Measurements from ENCODE around the gene RHOF. TPM values are rescaled to one million over a fixed set of nuclear protein-coding genes. Genes with fewer than 3 reads are reported as not detected.

Gene RHOF
- 2.3 and 2.5 TPM in 2 replicates for total RNA-seq

- no peak for DNase-seq (ENCODE audit: low read depth in 2 of 2)
Observed at GRCh38 chr12:121793440-121793837, at the start of gene RHOF. Gene RHOF, minus strand, starts transcription at chr12:121793688. Its CDS starts 55 bp downstream, at chr12:121793633.

DNA sequence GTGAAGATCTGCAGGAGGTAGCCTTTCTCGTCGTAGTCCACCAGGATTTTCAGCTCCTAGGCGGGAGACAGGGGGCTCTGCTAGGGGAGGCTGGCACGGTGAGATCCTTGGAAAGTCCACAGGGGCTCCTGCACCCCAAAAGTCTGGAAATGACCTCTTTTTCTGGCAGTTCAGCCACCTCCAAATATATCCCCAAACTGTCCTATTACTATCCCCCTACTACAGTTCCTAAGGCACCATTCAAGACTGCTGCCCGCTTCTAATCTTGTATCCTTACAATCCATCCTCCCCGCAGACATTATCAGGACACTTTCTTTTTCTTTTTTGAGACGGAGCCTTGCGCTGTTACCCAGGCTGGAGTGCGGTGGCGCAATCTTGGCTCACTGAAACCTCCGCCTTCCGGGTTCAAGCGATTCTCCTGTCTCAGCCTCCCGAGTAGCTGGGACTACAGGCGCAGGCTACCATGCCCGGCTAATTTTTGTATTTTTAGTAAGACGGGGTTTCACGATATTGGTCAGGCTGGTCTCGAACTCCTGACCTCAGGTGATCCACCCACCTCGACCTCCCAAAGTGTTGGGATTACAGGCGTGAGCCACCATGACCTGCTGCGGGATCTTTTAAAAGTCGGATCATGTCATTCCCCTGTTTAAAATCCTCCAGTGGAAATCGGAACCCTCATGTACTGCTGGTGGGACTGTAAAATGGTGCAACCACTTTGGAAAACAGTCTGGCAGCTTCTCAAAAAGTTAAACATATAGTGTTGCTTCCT lies 46.7 kb upstream of the RHOF start:
- DNase-seq (ENCODE audit: low read depth in 2 of 2), result no peak

DNA sequence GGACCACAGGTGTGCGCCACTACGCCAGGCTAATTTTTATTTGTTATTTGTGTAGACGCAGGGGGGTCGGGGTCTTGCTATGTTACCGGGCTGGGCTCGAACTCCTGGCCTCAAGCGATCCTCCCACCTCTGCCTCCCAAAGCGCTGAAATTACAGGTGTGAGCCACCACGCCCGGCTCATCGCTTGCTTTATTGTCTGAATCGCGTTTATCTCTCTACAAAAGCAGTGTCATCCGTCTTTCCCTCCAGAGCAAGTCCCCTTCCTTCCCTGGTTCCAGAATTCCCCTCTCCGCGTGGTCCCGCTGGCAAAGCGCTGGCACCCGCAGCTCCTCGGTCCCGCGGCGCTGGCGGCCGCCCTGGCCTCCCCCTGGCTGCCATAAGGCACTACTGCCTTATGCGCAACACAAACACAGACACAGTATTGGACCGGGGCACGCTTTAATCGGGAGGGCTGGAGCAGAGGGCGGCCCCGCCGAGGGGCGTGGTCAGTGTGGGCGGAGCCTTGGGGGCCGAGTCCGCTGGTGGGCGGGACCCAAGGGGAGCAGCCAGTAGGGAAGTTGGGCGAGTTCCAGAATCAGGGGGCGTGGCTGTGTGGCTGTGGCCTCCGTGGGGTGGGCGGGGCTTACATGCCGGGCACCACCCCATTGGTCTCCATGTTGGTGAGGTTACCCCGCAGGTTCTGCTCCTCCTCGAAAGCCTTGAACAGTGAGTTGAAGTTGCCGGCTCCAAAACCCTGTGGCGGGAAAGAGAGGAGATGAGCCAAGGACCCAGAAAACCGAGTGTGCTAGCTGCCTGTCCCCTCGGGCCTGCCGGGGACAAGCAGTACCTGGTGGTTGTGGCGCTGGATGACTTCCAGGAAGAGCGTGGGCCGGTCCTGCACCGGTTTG lies 45.9 kb upstream of the RHOF start:
- peak; percentile 94 to 98 for DNase-seq (ENCODE audit: low read depth in 2 of 2)

- DNase-seq (ENCODE audit: low read depth in 2 of 2), result no peak
Observed at GRCh38 chr12:121838126-121838525, 44.6 kb upstream of the RHOF start.

DNA sequence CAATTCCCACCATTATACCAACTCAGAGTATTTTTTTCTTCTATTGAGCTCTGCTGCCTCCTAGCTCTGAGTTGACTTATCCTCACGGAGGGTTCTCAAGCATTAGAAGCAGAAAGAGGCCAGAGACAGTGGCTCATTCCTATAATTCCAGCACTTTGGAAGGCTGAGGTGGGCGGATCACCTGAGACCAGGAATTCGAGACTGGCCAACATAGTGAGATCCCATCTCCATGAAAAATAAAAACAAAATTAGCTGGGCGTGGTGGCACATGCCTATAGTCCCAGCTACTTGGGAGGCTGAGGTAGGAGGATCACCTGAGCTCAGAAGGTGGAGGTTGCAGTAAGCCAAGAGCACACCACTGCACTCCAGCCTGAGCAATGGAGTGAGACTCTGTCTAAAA lies 44.2 kb upstream of the RHOF start:
- DNase-seq (ENCODE audit: low read depth in 2 of 2), result no peak

GRCh38 chr12:121831571-121832245 lies 38.2 kb upstream of the RHOF start:
- DNase-seq (ENCODE audit: low read depth in 2 of 2), result no peak

DNA sequence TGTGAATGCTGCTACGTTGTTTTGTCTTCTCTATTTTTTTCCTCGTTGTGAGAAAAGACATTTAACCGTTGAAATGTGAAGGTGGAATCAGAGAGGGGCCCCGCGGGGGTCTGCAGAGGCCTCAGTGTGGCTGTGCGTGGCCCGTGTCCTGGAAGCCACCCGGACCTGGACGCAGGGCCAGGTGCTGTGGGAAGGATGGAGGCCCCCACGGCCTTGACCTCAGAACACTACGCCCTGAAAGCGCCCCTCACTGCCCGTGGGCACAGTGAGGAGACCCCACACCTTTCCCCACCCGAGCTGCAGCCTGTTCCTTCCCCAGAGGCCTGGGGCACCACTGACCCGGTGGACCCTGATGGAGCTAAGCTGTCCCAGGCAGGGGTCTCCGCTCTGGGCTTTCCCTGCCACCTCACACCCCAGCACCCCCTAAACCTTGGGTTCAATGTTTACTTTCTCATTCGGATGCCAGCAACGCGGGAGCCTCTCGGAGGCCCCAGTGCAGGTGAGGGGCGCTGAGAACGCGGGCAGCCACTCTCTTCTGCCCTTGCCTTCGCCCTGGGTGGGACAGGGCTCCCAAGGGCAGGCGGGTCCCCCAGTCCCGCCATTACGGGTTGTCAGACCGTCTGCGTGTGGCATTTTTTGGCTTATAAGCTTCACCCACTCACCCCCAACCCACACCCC lies 37.2 kb upstream of the RHOF start:
- DNase-seq (ENCODE audit: low read depth in 2 of 2), result no peak

DNA sequence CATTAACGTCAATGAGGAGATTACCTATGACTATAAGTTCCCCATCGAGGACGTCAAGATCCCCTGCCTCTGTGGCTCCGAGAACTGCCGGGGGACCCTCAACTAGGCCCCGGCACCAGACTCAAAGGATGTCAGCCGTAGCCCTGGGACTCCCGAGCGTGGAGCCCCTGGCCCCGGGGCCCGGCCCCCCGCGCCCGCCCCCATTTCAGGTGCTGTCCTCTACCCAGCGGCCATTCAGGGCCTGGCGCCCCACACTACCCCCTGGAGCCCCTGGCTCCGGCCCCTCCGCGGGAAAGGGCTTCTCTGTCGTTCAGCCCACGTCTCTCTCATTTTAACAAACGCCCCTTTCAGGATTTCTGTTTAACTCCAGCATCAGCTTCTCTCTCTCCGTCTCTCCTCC lies 36.6 kb upstream of the RHOF start:
- no peak for DNase-seq (ENCODE audit: low read depth in 2 of 2)

DNA sequence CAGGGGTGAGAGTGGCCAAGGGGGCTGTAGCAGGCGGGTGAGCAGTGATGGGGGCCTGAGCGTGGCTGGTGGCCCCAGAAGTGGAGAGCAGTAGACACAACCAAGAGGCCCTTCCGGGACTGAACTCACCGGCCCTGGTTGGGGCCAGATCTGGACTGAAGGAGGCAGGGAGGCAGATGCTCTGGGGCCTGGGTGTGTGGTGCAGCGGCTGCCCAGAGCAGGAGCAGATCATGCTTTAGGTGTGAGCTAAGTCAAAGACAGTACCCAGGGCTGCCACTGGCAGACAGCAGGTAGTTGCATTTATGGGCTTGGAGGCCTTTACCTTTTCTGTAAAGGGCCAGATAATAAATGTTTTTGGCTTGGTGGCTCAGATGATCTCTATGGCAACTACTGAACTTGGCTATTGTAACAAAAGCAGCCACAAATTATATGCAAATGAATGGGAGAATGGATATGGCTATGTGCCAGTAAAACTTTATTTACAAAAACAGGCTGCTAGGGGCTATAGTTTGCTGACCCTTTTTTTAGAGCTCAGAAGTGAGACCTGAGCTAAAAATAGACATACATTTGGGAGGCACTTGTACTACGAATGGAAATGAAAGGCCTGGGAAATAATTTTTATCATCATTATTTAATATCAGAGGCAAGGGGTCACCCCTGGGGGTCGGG lies 35.9 kb upstream of the RHOF start:
- no peak for DNase-seq (ENCODE audit: low read depth in 2 of 2)

DNA sequence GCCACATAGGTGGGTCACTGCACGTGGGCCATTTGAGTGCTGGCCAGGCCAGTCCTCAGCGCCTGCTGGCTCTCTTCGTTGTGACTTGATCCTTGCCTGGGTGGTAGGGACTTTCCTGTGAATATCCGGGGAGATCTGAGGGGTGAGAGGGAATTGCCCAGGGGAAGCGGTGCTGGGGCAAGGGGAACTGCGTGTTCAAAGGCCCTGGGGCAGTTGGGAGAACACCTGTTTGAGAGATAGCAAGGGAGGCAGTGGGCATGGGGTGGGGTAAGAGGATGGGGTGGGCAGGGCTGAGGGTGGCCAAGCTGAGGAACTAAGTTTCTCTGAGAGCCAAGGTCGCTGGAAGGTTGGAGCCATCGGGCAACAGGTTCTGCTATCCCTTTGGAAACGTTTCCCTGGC lies 35.3 kb upstream of the RHOF start:
- no peak for DNase-seq (ENCODE audit: low read depth in 2 of 2)

- DNase-seq (ENCODE audit: low read depth in 2 of 2), result no peak
Observed at GRCh38 chr12:121828306-121828705, 34.8 kb upstream of the RHOF start.

DNA sequence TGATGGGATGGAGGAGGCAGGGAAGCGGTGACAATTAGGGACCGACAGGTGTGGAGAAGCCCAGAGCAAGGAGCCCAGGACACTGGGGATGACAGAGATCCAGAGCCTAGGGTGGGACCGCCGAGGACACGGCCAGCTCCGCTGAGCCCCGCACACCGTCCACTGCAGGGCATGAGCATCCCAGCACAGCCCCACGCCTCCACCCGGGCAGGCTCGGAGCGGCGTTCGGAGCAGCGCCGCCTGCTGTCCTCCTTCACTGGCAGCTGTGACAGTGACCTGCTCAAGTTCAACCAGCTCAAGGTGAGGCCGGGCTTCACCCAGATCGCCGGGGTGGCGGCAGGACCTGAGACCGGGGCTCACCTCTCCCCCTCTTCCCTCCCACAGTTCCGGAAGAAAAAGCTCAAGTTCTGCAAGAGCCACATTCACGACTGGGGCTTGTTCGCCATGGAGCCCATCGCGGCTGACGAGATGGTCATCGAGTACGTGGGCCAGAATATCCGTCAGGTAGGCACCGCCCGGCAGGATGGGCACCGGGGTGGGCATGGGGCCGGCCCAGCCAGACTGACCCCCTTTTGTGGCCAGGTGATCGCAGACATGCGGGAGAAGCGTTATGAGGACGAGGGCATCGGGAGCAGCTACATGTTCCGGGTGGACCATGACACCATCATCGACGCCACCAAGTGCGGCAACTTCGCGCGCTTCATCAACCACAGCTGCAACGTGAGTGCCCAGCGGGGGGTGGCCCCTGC lies 34.0 kb upstream of the RHOF start:
- DNase-seq (ENCODE audit: low read depth in 2 of 2), result no peak

- no peak for DNase-seq (ENCODE audit: low read depth in 2 of 2)
Observed at GRCh38 chr12:121826318-121827150, 33.0 kb upstream of the RHOF start.

DNA sequence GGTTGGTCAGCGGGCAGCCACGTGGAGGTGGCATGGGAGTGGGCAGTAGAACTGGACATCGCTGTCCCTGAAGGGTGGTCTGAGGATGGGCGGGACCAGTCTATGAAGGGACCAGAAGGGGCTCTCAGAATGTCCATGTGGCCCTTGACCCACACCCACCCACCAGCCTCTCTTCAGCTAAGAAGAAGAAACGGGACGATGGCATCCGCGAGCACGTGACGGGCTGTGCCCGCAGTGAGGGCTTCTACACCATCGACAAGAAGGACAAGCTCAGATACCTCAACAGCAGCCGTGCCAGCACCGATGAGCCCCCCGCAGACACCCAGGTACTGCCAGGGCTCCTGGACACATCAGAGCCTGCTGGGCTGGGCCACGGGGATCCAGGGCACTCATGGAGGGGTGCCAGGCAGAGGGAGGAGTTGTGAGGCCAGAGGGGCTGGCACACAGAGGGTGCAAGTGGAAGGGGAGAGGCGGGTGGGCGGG lies 31.6 kb upstream of the RHOF start:
- no peak for DNase-seq (ENCODE audit: low read depth in 2 of 2)

DNA sequence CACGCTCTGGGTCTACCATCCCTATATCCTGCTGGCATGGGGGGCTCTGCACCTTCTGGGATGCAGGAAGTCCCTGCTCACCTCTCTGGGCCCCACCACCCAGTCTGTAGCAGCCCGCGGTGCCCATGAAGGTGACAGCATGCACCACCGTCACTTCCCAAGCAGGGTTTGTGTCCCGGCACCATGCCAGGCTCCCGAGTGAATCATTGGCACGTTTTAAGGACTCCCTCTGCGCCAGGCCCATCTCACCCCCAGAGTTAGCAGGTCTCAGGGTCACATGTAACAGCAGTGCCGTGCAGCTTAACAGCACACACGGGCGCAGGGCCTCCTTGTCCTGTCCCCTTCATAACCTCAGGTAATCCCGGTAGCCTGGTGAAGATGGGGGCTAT lies 30.2 kb upstream of the RHOF start:
- no peak for DNase-seq (ENCODE audit: low read depth in 2 of 2)

DNA sequence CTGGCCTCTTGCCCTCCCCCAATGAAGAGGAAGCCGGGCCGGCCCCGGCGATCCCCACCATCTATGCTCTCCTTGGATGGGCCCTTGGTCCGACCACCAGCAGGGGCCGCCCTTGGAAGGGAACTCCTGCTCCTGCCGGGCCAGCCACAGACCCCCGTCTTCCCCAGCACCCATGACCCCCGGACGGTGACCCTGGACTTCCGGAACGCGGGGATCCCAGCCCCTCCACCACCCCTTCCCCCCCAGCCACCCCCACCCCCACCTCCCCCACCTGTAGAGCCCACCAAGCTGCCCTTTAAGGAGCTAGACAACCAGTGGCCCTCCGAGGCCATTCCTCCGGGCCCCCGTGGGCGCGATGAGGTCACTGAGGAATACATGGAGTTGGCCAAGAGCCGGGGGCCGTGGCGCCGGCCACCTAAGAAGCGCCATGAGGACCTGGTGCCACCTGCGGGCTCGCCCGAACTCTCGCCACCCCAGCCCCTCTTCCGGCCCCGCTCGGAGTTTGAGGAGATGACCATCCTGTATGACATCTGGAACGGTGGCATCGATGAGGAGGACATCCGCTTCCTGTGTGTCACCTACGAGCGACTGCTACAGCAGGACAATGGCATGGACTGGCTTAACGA lies 29.7 kb upstream of the RHOF start:
- DNase-seq (ENCODE audit: low read depth in 2 of 2), result no peak

DNA sequence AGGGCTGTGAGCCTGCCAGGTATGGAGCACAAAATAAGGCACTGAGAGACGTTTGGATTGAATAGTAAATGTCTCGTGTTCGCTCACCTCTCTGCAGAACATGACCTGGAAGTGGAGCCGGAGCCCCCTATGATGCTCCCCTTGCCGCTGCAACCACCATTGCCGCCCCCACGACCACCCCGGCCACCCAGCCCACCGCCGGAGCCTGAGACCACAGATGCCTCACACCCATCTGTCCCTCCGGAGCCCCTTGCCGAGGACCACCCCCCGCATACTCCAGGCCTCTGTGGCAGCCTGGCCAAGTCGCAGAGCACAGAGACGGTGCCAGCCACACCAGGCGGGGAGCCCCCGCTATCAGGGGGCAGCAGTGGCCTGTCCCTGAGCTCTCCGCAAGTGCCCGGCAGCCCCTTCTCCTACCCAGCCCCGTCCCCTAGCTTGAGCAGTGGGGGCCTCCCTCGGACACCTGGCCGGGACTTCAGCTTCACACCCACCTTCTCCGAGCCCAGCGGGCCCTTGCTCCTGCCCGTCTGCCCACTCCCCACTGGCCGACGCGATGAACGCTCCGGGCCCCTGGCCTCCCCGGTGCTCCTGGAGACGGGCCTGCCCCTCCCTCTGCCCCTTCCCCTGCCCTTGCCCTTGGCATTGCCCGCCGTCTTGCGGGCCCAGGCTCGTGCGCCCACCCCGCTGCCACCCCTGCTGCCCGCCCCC lies 29.1 kb upstream of the RHOF start:
- DNase-seq (ENCODE audit: low read depth in 2 of 2), result no peak

DNA sequence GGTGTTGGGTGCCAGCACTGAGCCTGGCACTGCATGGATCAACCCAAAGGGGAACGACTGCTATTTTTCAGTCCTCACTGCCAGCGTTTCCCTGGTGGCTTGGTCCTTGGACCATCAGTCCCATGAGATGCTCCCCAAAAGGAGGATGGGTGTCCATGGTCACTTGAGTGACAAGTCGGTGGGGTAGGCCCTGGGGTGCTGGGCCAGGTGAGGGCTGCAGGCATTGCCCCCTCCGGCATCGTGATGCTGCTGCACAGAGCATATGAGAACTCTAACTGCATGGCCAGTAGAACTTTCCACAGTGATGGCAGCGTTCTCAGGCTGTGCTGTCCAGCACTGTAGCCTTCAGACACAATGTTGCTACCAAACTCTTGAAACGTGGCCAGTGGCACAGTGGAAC lies 26.6 kb upstream of the RHOF start:
- no peak for DNase-seq (ENCODE audit: low read depth in 2 of 2)
